ENCODE data around the gene ABCB7.

Gene ABCB7

DNA sequence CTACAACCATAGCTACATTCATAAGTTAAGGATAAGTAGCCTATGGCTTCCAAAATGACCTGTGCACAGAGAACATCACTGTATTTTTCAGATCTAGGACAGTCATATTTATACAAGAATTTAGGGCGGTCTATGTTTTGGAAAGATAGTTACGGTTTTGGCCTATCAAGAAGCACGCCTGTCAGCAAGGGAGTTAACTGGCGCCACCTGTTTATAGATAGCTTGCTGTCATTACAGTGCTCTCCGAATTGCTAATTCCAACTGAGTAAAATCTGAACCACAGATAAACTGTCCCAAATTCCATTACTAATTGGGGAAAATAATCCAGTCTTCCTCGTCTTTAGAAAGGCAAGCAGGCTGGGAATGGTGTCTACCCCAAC is 646 bp downstream of the ABCB7 start:
- no peak for DNase-seq
- in situ Hi-C loops (cut with HindIII; ENCODE audit: low pct_ligation_motif_present, low sequenced_read_pairs): no loop called here
- Histone ChIP-seq H3K27ac (no peak overlapping the region), H3K27me3 (replicated peaks) (no peaks in the 10 kb centered on the region), H3K36me3 (replicated peaks) (no peaks in the 10 kb centered on the region), H3K4me3 (ENCODE audit: low read depth, low read length) (peak overlapping the region; percentile 82)
- no peak for TF ChIP-seq CTCF (IDR thresholded peaks at IDR 0.05; ENCODE audit: low read depth, low read length, missing control alignments)

DNA sequence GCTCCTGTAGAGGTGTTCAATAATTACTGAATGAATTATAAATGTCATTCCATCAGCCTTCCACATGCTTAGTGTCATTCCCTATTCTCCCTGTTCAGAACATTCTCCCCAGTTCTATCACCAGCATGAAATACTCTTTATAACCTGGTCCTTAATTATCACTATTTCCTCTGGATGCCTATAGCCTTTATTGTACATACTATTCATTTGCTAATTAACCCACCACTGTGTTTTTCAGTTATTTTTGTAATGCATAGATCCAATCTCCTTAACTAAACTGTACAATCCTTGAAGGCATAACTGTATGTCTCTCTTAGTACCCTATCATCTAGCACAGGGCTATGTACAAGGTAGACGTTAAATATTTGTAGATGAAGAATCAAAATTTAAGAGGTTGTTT is 1.2 kb downstream of the ABCB7 start:
- H3K27me3 ChIP-seq (replicated peaks): no peaks in the 10 kb centered on the region
- no peak overlapping the region for H3K27ac ChIP-seq
- no peak for DNase-seq
- in situ Hi-C loops (cut with HindIII; ENCODE audit: low pct_ligation_motif_present, low sequenced_read_pairs): no loop called here
- no peaks in the 10 kb centered on the region for H3K36me3 ChIP-seq (replicated peaks)
- TF ChIP-seq CTCF (IDR thresholded peaks at IDR 0.05; ENCODE audit: low read depth, low read length, missing control alignments): no peak
- no peak overlapping the region for H3K4me3 ChIP-seq (ENCODE audit: low read depth, low read length)

DNA sequence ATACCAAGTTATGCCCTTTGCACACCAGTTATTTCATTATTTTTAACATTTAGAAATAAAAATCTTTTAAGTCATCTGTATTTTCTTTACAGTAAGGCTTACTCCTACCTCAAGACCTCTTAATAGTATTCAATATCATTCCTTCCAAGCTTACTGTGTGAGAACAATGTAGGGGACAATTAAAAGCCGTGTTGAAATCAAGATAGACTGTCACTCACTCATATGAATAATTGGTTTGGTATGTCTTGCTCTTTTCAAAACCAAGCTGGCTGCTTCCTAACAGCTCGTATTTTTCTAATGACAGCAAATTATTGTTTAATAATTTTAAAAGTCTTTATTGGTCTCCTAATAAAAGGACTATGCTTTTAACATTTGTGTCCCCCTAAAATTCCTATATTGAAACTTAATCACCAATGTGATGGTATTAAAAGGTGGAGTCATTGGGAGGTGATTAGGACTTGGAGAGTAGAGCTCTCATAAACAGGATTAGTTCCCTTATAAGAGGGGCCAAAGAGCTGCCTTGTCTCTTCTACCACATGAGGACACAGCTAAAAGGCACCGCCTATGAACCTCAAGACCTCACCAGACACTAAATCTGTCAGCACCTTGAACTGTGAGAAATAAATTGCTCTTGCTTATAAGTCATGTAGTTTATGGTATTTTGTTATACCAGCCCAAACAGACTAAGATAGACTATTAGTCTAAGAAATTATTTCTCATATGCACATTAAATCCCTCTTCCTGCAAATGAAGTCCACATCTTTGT is 4.1 kb downstream of the ABCB7 start:
- Histone ChIP-seq H3K4me3 (ENCODE audit: low read depth, low read length) (no peak overlapping the region), H3K36me3 (replicated peaks) (no peaks in the 10 kb centered on the region), H3K27ac (no peak overlapping the region), H3K27me3 (replicated peaks) (no peaks in the 10 kb centered on the region)
- in situ Hi-C loops (cut with HindIII; ENCODE audit: low pct_ligation_motif_present, low sequenced_read_pairs): no loop called here
- no peak for DNase-seq
- TF ChIP-seq CTCF (IDR thresholded peaks at IDR 0.05; ENCODE audit: low read depth, low read length, missing control alignments): no peak

DNA sequence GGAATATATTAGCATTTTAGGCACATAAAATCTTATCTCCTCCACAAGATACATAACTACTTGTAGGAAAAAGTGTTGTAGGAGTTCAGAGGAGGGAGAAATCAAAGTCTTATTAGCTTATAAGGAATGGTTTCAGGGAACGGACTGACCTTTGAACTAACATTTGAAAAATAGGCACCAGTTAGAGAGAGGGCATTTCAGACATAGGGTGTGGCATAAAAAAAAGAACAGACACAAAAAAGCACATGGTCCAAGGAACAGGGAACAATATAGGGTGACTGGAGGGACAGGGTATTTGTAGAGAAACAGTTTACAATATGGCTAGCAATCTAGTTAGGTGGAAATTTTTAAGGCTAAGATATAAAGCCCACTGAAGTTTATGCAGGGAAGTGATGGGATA is 6.4 kb downstream of the ABCB7 start:
- in situ Hi-C loops (cut with HindIII; ENCODE audit: low pct_ligation_motif_present, low sequenced_read_pairs): no loop called here
- Histone ChIP-seq H3K4me3 (ENCODE audit: low read depth, low read length) (no peak overlapping the region), H3K27ac (no peak overlapping the region), H3K36me3 (replicated peaks) (no peaks in the 10 kb centered on the region), H3K27me3 (replicated peaks) (no peaks in the 10 kb centered on the region)
- no peak for DNase-seq
- no peak for TF ChIP-seq CTCF (IDR thresholded peaks at IDR 0.05; ENCODE audit: low read depth, low read length, missing control alignments)

- H3K4me3 ChIP-seq (ENCODE audit: low read depth, low read length): no peak overlapping the region
- no peak for TF ChIP-seq CTCF (IDR thresholded peaks at IDR 0.05; ENCODE audit: low read depth, low read length, missing control alignments)
- H3K27ac ChIP-seq: no peak overlapping the region
- H3K36me3 ChIP-seq (replicated peaks): no peaks in the 10 kb centered on the region
- in situ Hi-C loops (cut with HindIII; ENCODE audit: low pct_ligation_motif_present, low sequenced_read_pairs): no loop called here
- DNase-seq: no peak
- no peaks in the 10 kb centered on the region for H3K27me3 ChIP-seq (replicated peaks)
These were observed 23.4 kb downstream of the ABCB7 start for GRCh38 chrX:75132672-75133071.
